ENCODE measurements around the gene FLRT2. TPM values are rescaled to one million over a fixed set of nuclear protein-coding genes. Genes with fewer than 3 reads are reported as not detected.

Gene FLRT2
- total and polyA plus RNA-seq, 12 donors: 3.3 to 112 (median 17.4) TPM

DNA sequence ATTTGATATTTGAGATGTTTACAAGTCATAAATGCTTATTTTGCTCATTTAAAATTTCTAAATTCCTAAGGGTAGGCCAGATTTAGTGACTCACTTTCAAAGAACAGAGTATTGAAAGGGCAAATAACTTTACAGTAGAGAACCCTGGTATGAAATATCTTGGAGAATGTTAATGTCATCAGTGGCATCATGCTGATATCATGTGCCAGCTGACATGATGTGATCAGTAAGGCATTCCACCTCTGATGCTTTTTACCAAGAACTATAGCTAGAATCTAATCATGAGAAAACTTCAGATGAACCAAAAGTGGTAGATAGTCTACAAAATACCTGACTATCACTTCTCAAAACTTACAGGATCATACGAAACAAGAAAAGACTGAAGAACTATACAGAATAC, 2.9 kb upstream of the FLRT2 start:
- no peak for DNase-seq
- no peak overlapping the region for H3K4me3 ChIP-seq
- H3K27me3 ChIP-seq: peaks cover 3% of the 10 kb centered on the region
- 85 to 100% (median 95%) methylated on average over 1 of the region's 1 CpG for WGBS, 4 donors
- H3K9me3 ChIP-seq (replicated peaks in 1 of 3): no peaks in the 10 kb centered on the region
- H3K4me1 ChIP-seq (replicated peaks in 1 of 2): peaks cover 0 to 24% of the 10 kb centered on the region in 2 donors
- no peak overlapping the region for H3K27ac ChIP-seq
- intact Hi-C loops (cut with DNase I): no loop called here
- H3K36me3 ChIP-seq (replicated peaks in 1 of 2): no peaks in the 10 kb centered on the region
- no peak for TF ChIP-seq POLR2A (IDR thresholded peaks at IDR 0.05)
- TF ChIP-seq, protein P1, sequence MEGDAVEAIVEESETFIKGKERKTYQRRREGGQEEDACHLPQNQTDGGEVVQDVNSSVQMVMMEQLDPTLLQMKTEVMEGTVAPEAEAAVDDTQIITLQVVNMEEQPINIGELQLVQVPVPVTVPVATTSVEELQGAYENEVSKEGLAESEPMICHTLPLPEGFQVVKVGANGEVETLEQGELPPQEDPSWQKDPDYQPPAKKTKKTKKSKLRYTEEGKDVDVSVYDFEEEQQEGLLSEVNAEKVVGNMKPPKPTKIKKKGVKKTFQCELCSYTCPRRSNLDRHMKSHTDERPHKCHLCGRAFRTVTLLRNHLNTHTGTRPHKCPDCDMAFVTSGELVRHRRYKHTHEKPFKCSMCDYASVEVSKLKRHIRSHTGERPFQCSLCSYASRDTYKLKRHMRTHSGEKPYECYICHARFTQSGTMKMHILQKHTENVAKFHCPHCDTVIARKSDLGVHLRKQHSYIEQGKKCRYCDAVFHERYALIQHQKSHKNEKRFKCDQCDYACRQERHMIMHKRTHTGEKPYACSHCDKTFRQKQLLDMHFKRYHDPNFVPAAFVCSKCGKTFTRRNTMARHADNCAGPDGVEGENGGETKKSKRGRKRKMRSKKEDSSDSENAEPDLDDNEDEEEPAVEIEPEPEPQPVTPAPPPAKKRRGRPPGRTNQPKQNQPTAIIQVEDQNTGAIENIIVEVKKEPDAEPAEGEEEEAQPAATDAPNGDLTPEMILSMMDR (IDR thresholded peaks at IDR 0.05): no peak

DNA sequence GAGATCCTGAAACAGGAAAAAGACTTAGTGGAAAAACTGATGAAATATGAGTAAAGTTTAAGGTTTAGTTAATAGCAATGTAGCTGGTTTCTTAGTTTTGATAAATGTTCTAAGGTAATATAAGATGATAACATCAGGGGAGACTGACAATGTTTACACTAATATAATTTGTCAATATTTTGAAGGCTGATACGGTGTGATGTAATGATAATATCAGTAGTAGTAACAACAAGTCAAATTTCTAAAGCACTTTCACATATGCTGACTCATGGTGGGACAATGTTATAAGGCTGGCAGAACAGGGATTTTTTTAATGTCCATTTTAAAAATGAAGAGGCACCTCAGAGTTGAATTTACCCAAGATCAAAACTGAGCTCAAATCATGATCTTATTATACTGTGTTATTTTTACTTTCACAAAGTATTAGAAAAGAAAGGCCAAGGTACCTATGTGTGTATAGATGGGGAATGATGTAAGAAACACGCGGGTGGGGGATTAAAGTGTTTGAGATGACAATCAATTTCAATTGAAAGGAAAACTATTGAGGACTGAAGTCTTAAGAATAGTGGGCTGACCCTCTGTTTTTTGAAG, 2.4 kb upstream of the FLRT2 start:
- Histone ChIP-seq H3K4me1 (replicated peaks in 1 of 2) (peaks cover 0 to 29% of the 10 kb centered on the region in 2 donors), H3K27me3 (peaks cover 3% of the 10 kb centered on the region), H3K9me3 (replicated peaks in 1 of 3) (no peaks in the 10 kb centered on the region), H3K36me3 (replicated peaks in 1 of 2) (no peaks in the 10 kb centered on the region), H3K27ac (no peak overlapping the region), H3K4me3 (no peak overlapping the region)
- intact Hi-C loops (cut with DNase I): no loop called here
- TF ChIP-seq, protein P1 (IDR thresholded peaks at IDR 0.05): no peak
- no peak for TF ChIP-seq POLR2A (IDR thresholded peaks at IDR 0.05)
- 68 to 82% (median 74%) methylated on average over 3 of the region's 3 CpGs for WGBS, 4 donors
- no peak for DNase-seq

DNA sequence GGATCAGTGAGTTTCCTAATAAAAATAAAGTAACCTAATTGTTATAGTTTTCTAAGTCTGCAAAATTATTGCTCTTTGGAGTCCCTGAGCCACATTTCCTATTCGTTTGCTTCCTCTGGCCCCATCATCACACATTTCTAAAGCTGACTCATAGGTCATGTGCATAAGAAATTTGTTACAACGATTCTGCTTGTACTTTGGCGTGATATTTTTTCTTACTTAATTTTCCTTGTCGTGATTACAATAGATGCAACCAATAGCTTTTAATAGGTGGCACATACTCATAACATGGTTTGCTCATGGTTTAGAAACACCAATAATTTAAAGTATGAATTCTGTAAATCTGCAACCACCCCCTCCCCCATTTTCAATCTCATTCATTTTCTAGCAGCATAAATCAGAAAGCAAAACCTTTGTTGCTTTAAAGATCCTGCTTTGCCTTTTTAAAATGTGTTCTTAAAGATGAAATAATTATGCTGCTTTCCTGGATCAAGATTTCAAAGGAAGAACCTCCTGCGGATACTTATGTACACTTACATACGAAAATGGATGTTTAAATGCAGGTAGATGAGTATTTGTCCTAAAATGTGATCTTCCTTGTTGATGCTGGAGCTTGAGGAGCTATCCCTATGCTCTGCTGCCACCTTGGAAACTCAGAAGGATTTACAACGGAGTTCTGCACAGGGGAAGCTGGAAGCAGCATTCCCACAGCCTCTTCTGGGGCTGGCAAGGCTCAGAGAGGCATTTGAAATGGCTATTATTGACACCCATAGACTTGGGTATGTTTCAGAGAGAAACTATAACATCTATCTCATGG, 1.7 kb upstream of the FLRT2 start:
- TF ChIP-seq, protein P1 (IDR thresholded peaks at IDR 0.05): peak; percentile 19 to 58 (median 50)
- TF ChIP-seq POLR2A (IDR thresholded peaks at IDR 0.05): no peak
- H3K9me3 ChIP-seq (replicated peaks in 1 of 3): no peaks in the 10 kb centered on the region
- H3K27ac ChIP-seq: peak overlapping the region in 2 of 5 donors; percentile 48 to 61
- H3K36me3 ChIP-seq (replicated peaks in 1 of 2): no peaks in the 10 kb centered on the region
- intact Hi-C loops (cut with DNase I): no loop called here
- peaks cover 5% of the 10 kb centered on the region for H3K27me3 ChIP-seq
- H3K4me3 ChIP-seq: peak overlapping the region in 1 of 4 donors; percentile 65
- 13 to 16% (median 16%) methylated on average over 7 of the region's 7 CpGs for WGBS, 4 donors
- peak; percentile 37 to 60 (median 53) for DNase-seq
- peaks cover 0 to 36% of the 10 kb centered on the region in 2 donors for H3K4me1 ChIP-seq (replicated peaks in 1 of 2)

DNA sequence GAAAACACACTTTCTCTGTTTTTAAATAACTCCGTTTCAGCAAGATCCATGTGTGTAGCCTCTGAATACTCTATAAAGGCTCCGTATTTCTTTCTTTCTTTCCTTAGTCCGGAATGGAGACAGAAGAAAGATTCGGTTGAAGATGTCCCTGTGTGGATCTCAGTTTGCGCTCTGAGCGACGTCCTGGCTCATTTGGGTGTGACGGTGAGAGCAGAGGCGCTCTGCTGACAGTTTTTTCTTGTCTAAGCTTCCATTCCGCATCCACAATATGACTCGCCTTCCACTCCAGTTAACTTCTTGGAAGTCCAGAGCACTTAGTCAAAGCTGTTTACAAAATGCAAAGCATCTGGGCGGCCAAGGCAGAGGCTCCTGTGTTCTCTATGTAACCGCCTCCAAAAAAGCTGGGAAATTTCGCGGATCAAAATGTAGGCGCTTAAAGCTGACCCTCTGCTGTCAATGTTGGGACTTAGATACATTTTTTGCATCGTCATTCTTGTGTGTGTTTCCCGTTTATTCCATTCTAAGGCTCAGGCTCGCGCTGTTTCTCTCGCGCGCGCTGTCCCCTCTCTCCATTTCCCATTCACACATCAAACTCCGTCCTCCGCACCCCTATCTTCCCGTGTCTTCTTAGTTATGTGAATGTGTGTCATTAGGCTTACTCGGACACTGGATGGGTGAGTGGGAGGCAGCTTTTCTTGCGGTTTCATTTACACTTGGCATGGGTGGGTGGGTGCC, 880 bp upstream of the FLRT2 start:
- intact Hi-C loops (cut with DNase I): no loop called here
- H3K9me3 ChIP-seq (replicated peaks in 1 of 3): no peaks in the 10 kb centered on the region
- peak overlapping the region in 3 of 5 donors; percentile 10 to 70 (median 61) for H3K27ac ChIP-seq
- DNase-seq: peak in 4 of 7 donors; percentile 17 to 25 (median 23)
- H3K4me3 ChIP-seq: peak overlapping the region in 2 of 4 donors; percentile 28 to 65
- H3K4me1 ChIP-seq (replicated peaks in 1 of 2): peaks cover 0 to 36% of the 10 kb centered on the region in 2 donors
- H3K27me3 ChIP-seq: peaks cover 13% of the 10 kb centered on the region
- TF ChIP-seq POLR2A (IDR thresholded peaks at IDR 0.05): no peak
- TF ChIP-seq, protein P1 (IDR thresholded peaks at IDR 0.05): peak in 1 of 6 experiments; percentile 1
- H3K36me3 ChIP-seq (replicated peaks in 1 of 2): no peaks in the 10 kb centered on the region
- WGBS, 4 donors: 5 to 9% (median 7%) methylated on average over 28 to 29 of the region's 29 CpGs

Data from adrenal gland (tissue), 12 donors.